Hepatic stellate cell (primary cell): ENCODE results near the gene RBP2.

ENCODE experiments used
- DNase-seq: peaks from one replicate; pipeline ENCODE4 v3.0.0; 2011; ENCODE audit warnings: low spot score

RBP2 gene

DNA sequence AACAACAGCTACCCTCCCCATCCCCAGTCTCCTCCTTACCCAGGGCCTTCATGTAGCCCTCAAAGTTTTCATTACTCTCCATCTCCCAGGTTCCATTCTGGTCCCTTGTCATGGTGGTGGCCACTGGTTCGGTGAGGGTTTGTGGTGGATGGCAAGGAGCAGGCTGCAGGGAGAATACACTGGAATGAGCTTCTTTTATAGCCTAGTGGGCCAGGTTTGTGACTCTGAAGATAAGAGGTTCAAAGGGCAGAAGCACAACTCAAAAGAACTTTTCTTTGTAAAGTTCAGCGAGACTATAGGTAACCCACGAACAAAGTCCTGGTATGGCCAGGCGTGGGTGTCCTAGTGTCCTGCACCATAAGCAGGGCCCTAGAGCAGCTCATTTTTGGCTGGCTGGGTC, at the start of gene RBP2:
RBP2 (minus strand) TSS at position 169 of the 400 bp plus-strand sequence; CDS start at position 112, 57 bp downstream.
- DNase-seq, result no peak

DNA sequence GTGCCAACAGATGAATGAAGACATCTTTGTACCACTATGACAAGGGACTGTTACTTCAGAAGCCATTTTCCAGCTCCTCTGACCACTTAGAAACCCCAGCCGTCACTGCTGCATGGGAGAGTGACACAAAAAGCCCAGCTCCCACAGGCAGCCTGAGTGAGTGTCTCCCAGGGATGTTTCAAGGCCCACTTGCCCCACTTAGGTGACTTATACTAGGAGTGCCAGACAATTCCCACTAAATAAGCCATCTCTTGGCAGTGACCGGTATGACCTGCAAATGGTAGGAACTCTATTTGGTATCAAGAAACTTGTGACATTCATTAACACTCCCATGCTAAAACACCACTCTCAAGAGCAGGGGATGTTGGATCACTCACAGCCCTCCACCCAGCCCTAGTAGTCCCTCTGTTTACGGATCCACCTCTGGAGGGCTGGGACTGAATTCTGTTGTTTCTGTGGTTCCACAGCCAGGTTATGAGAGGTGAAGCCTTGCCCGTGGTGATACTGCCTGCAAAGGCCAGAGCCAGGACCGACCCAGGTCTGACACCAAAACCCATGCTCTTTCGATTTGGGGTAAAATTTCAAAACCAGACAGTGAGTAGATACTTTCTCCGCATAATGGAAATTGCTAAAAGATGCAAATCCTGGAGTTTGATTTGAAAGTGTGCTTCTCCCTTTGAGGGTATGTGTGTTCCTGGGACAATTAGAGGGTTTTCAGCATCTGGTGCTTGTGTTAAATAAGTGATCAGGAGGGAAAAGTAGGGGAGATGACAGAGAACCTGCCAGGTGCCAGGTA, 48.7 kb upstream of the RBP2 start:
- DNase-seq, result no peak

DNA sequence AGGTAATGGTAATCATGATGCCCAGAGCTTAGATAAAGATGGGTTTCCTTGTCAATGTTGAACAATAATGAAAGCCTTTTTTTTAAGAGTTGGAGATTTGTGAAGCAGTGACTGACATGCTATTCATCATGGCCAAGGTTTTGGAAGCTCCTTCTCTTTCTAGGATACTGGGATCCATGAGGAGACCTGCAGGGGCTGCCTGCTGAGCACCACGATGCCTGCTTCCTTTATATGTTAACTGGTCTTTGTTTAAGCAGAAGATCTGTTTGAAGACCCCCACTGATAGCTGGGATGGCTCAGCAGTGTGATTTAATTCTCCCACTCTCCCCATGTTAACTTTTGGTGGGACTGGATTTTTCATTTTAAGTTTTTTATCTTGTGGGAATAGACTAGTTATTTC, 47.4 kb upstream of the RBP2 start:
- DNase-seq, result no peak

GRCh38 chr3:139523166-139523565, 46.9 kb upstream of the RBP2 start:
- no peak for DNase-seq

DNA sequence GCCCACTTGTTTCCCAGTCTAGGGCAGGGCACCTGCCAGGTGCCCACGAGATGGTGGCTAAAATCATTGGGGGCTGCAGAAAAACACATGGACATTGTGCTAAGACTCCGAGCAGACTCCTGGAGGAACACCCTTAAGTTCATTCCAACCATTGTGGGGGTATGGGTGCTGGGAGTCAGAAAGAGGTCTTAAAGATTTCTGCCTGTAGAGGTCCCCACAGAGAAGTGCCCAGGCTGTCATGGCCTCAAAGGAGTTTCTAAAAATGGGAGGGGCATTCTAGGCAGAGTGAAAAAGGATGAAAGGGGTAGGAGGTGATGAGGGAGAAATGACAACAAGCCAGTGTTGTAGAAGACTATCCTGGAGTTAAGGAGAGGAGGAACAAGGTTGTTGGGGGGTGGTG, 46.1 kb upstream of the RBP2 start:
- DNase-seq, result no peak

DNA sequence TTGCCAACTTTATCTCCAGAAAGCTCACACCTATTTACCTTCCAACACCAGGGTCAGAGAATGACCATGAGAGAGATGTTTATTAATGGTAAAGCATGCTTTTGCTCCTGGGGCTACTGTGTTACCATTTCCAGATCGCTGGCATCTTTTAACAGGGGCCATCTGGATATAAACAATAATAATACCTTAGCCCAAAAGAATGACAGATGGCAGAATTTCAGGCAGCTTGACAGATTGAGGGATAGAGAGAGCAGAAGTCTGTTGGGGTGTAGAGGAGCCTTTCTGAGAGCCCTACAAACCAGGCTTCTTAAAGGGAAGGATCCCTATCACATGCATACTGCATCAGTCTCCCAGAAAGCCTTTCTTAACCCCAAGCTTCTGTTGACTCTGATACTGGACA, 45.5 kb upstream of the RBP2 start:
- DNase-seq, result no peak

DNA sequence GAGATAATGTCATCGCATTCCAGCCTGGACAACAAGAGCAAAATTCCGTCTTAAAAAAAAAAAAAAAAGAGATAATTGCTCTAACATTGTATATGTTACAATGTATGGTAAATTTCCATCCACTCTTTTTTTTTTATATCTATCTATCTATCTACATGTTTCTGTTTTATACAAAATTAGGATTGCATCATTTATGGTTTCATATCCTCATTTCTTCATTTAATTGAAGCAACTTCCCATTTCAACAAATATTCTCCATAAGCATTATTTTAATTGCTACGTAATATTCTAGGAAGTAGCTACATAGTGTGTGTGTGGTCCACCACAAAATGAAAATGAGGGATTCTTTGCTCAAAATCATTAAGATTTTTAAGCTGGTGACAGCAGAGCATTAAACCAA, 44.8 kb upstream of the RBP2 start:
- DNase-seq, result no peak

GRCh38 chr3:139519998-139520737, 43.9 kb upstream of the RBP2 start:
- no peak for DNase-seq

DNA sequence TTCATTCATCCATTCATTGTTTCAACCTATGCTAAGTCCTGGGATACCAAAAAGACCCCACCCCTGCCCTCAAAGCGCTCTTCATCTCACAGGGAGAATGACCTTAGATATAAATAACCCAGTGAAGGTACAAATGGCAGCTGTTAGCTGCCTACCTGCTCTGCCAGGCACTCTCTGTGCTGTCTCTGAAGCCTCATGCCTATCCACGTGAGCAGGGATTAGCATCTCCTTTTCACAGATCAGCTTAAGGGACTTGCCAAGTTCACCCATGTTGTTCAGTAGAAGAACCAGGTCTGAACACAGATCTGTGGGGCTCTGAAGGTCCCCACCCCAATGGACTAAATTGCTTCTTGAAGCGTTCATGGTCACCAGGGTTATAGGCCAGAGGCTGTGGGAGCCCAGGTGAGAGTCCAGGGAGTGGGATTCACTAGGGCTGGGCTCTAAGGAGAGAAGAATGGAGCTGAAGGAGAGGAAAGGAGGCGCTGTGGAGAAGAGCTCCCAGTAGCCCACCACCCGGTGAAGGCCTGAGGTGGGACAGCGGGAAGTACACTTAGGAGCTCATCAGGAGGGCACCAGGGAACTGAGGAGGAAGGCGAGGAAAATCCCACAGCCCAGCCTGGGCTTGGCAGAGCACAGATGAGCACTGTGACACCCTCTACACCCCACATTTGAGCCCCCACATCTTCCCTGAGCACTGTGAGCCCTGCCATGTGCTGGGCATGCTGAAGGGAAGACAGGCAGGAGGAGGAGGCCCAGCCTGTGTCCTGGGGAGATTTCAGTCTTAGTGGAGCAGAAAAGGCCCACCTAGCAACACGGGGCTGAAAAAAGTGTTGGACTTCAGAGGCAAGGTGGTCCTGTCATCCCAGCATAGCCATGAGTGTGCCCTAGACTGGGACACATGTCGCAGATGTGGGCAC, 42.9 kb upstream of the RBP2 start:
- no peak for DNase-seq

- DNase-seq, result no peak
These were observed 42.0 kb upstream of the RBP2 start for GRCh38 chr3:139518306-139518705.

GRCh38 chr3:139517321-139518065, 41.2 kb upstream of the RBP2 start:
- DNase-seq, result no peak

GRCh38 chr3:139514741-139515140, 38.4 kb upstream of the RBP2 start:
- no peak for DNase-seq

- no peak for DNase-seq
These were observed 33.3 kb upstream of the RBP2 start for GRCh38 chr3:139509631-139510030.

DNA sequence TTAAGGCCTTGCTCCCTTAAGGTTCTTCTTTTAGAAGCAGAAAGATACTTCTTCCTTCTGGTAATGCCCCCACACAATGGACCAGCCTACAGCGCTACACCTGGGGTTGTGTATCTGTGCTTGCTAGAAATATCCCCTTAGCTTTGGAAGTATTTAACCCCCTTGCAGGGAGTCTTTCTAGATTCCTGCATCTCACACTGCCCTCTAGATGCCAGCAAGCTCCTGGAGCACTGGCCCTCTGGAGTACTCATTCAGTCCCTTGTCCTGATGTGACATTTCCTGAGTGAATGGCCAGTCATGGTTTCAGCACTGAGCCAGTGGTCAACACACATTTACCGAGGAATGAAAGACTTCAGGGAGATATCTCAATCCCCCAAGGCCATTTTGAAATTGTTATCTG, 30.4 kb upstream of the RBP2 start:
- DNase-seq, result no peak

DNA sequence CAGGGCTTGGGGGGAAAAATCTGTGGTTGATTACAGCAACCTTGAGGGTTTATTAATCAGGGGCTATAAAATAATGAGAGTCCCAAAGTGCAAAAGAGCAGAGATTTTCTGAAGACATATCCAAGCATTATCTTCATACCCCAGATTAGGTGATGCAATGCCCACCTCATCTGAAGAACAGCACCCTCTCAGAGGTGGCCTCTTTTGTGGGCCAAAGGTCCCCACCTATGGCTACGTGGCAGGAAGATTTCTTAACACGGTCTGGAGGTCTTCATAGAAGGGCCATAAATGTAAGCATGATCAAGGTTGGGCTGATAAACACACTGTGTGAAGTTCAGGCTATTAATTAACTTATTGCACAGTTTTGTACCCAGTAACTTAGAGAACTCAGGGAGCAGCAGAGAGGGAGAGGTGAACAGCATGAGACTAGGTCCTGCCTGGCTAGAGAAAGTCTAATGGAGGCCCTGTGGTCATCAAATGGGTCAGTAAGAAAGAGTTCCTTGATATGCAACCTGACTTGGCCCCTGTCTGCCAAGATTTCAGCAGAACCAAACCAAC, 29.6 kb upstream of the RBP2 start:
- no peak for DNase-seq

- no peak for DNase-seq
These were observed 23.2 kb upstream of the RBP2 start for GRCh38 chr3:139499536-139499935.

DNA sequence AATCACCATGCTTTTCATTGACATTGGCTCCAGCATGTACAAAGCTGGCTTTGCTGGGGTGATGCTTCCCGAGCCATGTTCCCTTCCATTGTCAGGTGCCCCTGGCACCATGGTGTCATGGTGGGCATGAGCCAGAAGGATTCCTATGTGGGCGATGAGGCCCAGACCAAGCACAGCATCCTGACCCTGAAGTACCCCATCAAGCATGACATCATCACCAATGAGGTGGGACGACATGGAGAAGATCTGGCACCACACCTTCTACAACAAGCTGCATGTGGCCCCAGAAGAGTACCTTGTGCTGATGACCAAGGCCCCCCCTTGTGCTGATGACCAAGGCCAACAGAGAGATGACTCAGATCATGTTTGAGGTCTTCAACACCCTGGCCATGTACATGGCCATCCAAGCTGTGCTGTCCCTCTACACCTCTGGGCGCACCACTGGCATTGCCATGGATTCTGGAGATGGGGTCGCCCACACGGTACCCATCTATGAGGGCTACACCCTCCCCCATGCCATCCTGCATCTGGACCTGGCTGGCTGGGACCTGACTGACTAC, 17.6 kb upstream of the RBP2 start:
- DNase-seq, result no peak

GRCh38 chr3:139491966-139492365, 15.7 kb upstream of the RBP2 start:
- no peak for DNase-seq

GRCh38 chr3:139491027-139491700, 14.8 kb upstream of the RBP2 start:
- DNase-seq, result no peak

- DNase-seq, result no peak
These were observed 5.9 kb upstream of the RBP2 start for GRCh38 chr3:139482206-139482605.

DNA sequence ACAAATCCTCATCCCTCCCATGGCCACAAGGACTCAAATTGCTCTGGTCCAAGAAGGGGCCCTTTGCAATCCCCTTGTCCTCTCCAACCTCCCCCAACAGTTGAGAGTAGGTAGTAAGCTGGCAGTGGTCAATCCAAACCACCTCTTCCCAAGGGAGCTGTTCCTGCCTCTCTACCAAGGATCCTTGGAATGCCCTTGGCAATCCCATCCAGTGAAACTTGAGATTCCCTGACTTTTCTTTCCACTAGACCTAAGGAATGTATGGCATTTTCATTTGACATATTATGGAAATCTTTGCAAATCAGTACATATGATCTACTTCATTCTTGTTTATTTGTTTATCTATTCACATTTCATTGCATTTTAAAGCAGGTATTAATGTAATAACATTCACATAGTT, 4.8 kb upstream of the RBP2 start:
- no peak for DNase-seq
